HG03558 (cell line): ENCODE results near the gene COL5A1.

Source experiments
- ATAC-seq: cut with Tn5 transposase; IDR thresholded peaks from one replicate; pipeline ENCODE4 v1.9.1; 2021; ENCODE audit warnings: moderate number of reproducible peaks; ENCODE audit not compliant: unreplicated experiment; ENCODE audit errors: extremely low read depth

The COL5A1 gene

GRCh38 chr9:134641173-134641989 is at the start of gene COL5A1:
TSS of gene COL5A1 (plus strand) at chr9:134641803. CDS start at chr9:134642188, 385 bp downstream.
- ATAC-seq, result no peak

GRCh38 chr9:134592018-134592818 is 49.4 kb upstream of the COL5A1 start:
- ATAC-seq, result no peak

DNA sequence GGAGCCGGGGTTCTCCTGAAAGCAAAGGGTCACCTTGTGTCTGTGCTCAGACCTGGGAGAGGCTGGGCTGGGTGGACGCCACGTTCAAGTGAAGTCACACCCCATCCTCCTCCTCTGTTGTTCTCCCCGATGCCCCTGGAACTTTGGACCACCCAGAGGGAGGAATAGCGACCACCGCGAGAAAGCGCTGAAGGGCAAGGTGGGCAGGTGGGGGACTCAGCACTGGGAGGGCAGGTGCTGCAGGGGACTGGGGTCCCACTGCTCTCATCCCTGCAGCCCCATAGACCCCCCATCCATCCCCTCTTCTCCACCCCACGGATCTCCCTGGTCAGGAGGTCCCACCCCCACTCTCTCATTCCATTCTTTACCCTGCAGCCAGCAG is 48.8 kb upstream of the COL5A1 start:
- no peak for ATAC-seq

GRCh38 chr9:134593286-134594077 is 48.1 kb upstream of the COL5A1 start:
- ATAC-seq, result no peak

- no peak for ATAC-seq
Observed at GRCh38 chr9:134594078-134594941, 47.3 kb upstream of the COL5A1 start.

GRCh38 chr9:134595014-134595413 is 46.6 kb upstream of the COL5A1 start:
- no peak for ATAC-seq

GRCh38 chr9:134597041-134597913 is 44.3 kb upstream of the COL5A1 start:
- ATAC-seq, result no peak

DNA sequence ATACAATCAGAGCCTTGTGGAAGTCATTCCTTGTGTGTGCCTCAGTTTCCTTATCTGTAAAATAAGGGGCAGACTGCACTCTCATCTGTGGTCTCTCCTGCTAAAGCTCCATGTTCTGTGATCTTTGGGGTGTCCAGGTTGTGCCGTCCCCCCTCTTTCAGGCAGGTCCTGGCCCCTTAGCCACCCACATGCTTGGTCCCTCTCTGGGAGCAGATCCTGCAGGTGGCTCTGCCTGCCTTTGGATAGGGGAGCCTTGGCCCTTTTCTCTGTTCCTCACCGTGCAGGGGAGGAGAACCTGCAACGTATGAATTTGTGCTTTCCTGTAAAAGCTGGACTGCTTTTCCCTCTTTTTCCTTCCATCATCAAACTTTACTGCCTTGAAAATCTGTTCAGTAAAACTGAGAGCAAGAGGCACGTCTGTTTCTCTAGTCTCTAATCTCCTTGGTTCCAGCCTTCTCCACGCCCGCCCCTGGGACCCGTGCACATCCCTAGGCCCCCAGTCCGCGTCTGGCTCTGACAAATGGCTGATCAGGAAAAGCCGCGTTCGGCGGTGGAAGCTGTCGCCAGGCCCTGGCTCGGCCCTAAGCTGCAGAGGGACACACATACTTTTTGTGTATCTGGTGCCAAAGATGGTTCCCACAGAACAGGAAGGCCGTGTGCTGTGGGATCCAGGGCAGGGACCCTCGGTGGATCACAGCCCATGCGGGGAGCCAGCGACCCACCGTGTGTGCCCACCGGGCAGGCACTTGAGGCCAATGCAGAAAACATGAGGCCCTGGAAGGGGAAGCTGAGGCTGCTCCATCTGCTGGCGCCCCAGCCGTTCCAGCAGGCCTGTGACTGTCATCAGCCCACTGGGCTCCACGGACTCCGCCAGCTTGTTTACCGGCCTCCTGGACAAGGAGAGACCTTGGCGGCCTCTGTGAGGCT is 43.4 kb upstream of the COL5A1 start:
- no peak for ATAC-seq

- no peak for ATAC-seq
Observed at GRCh38 chr9:134598884-134599245, 42.7 kb upstream of the COL5A1 start.

GRCh38 chr9:134600371-134600770 is 41.2 kb upstream of the COL5A1 start:
- ATAC-seq, result no peak

- ATAC-seq, result no peak
Observed at GRCh38 chr9:134600836-134601638, 40.6 kb upstream of the COL5A1 start.

DNA sequence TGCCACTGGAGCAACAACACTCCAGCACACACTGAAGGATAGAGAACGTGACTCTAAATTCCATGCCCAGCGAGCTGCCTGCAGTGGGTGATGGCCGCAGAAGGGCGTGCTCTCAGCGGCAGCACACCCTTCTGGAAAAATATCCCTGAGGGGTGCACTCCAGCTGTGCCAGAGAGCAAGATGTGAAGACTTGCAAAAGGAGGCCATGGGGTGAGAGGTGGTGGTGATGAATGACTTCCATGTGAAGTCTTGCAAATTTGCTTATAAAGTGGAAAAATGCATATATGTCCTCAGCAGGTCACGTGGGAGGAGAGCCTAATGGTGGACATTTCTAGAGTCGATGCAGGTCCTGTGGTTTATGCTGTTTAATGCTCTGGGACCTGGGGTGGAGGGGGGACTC is 39.8 kb upstream of the COL5A1 start:
- ATAC-seq, result no peak

DNA sequence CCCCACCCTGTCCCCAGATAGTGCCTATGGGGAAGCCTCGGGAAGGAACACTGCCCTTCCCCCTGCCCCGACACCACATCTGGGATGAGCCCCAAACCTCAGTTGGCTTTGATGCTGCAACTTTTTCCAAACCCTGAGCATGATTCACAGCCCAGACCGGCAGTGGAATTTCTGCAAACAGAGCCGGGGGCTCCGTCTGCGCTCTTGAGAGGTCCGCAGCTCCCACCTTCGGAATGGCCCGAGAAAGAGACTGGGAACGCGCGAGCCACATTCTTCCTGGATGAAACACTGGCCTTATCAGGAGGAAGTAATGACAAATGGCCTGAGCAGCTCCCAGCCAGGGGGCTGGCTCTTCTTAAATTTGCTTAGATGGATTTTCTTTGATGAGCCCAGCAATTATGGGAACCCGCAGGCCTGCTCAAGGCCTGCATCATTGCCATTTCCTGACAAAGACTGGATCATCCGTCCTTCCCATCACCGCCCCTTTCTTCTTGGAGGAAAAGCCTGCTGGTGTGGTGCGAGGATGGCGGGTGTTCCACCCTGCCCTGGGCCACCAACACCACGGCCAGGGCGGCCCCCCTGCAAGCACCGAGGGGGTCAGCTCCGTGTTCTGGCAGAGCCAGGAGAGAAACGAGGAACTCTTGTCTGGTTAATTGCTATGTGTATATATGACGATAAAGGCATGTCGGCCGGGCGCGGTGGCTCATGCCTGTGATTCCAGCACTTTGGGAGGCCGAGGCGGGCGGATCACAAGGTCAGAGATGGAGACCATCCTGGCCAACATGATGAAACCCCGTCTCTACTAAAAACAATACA is 38.8 kb upstream of the COL5A1 start:
- no peak for ATAC-seq

DNA sequence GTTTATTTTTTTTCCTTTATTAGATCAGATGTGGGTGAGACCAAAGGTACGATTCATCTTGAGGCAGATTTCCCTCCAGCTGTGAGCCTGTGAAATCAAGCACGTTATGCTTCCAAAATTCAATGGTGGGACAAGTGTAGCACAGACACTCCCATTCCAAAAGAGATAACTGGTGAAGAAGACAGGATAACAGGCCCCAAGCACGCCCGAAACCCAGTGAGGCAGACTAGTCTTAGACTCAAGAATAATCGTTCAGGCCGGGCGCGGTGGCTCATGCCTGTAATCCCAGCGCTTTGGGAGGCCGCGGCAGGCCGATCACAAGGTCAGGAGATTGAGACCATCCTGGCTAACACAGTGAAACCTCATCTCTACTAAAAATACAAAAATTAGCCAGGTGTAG is 36.8 kb upstream of the COL5A1 start:
- ATAC-seq, result no peak

DNA sequence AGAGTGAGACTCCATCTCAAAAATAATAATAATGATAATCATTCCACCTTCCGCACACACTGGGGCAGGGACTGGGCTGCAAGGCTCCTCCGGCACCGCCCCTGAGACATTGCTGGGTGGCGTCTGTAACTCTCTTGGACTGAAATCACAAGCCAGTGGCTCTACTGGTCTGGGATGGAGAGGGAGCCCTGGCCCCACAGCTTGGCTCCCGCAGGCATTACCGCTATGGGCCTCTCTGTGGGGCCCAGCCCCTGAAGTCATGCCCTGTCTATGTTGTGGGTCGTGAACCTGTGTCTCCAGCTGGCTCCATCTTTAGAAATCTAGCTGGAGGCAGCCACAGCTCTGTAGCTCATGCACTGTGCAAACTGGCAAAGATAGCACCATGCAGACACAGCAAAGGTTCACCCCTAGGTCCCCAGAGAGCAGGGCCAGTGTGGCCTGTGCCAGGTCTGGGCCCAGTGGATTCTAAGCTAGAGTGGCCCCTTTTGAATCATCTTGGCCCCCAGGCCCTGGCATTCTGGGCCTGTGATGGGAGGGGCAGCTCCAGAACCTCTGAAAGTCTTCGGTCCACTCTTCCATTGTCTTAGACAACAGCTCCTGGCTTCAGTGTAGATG is 36.1 kb upstream of the COL5A1 start:
- ATAC-seq, result no peak

DNA sequence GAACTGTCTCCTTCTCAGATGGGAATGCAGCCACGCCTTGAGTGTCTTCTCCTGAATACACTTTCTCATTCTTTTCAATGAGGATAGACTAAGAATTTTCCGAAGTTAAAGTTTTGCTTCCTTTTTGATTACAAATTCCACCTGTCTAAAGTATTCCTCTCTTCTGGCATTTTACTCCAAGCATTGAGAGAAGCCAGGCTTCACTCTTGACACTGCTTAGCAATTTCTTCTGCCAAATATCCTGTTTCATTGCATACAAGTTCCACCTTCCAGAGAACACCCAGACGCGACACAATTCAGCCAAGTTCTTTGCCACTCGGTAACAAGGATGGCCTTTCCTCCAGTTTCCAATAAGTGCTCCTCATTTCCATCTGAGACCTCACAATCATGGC is 35.6 kb upstream of the COL5A1 start:
- no peak for ATAC-seq
